Measurements from ENCODE around the gene SLC9A9. TPM values are rescaled to one million over a fixed set of nuclear protein-coding genes. Genes with fewer than 3 reads are reported as not detected.
"Not testable (repeated sequence)": the region's sequence is repeated elsewhere in the genome, so short reads cannot be mapped to it uniquely, and the experiment has no call there.

Gene SLC9A9
- total RNA-seq, 2 donors from 2014 or later, result 7.9 to 17.0 TPM

- intact Hi-C loops (cut with DNase I), result no loop called here
- ATAC-seq (peak; percentile 21 to 64), DNase-seq (peak; percentile 54)
Measured at GRCh38 chr3:143307613-143308183, 540.6 kb downstream of the SLC9A9 start.

GRCh38 chr3:143306407-143306806 is 541.9 kb downstream of the SLC9A9 start:
- intact Hi-C loops (cut with DNase I), result no loop called here
- DNase-seq (no peak), ATAC-seq (no peak)

- intact Hi-C loops (cut with DNase I), result no loop called here
- DNase-seq, result peak; percentile 72
- peak; percentile 73 to 86 for ATAC-seq
Measured at GRCh38 chr3:143302638-143303171, 545.6 kb downstream of the SLC9A9 start.

- ATAC-seq (no peak), DNase-seq (no peak)
- intact Hi-C loops (cut with DNase I), result no loop called here
Measured at GRCh38 chr3:143301031-143301901, 547.0 kb downstream of the SLC9A9 start.

GRCh38 chr3:143298886-143299535 is 549.3 kb downstream of the SLC9A9 start:
- intact Hi-C loops (cut with DNase I), result no loop called here
- DNase-seq (no peak), ATAC-seq (no peak)

- ATAC-seq, result no peak
- intact Hi-C loops (cut with DNase I), result no loop called here
- DNase-seq, result no peak
Measured at GRCh38 chr3:143298380-143298779, 549.9 kb downstream of the SLC9A9 start.

GRCh38 chr3:143295201-143296080 is 552.8 kb downstream of the SLC9A9 start:
- DNase-seq (no peak), ATAC-seq (no peak)
- intact Hi-C loops (cut with DNase I), result no loop called here

GRCh38 chr3:143294188-143294587 is 554.1 kb downstream of the SLC9A9 start:
- DNase-seq (no peak), ATAC-seq (no peak)
- intact Hi-C loops (cut with DNase I), result no loop called here

GRCh38 chr3:143291836-143292447 is 556.3 kb downstream of the SLC9A9 start:
- no peak for DNase-seq
- intact Hi-C loops (cut with DNase I), result no loop called here

GRCh38 chr3:143288944-143289343 is 559.3 kb downstream of the SLC9A9 start:
- ATAC-seq, result no peak
- intact Hi-C loops (cut with DNase I), result no loop called here

More at GRCh38 chr3:143291836-143292447, 556.3 kb downstream of the SLC9A9 start:
- ATAC-seq, result peak; percentile 27 to 47

GRCh38 chr3:143287403-143287802 is 560.9 kb downstream of the SLC9A9 start:
- ATAC-seq, result no peak
- DNase-seq, result no peak
- intact Hi-C loops (cut with DNase I), result no loop called here

More at GRCh38 chr3:143288944-143289343, 559.3 kb downstream of the SLC9A9 start:
- no peak for DNase-seq

- DNase-seq (no peak), ATAC-seq (no peak)
- intact Hi-C loops (cut with DNase I), result no loop called here
Measured at GRCh38 chr3:143286392-143287010, 561.8 kb downstream of the SLC9A9 start.

GRCh38 chr3:143283432-143284128 is 564.7 kb downstream of the SLC9A9 start:
- intact Hi-C loops (cut with DNase I), result no loop called here
- DNase-seq (no peak), ATAC-seq (no peak)

- ATAC-seq (no peak), DNase-seq (no peak)
- intact Hi-C loops (cut with DNase I), result no loop called here
Measured at GRCh38 chr3:143280984-143281383, 567.3 kb downstream of the SLC9A9 start.

GRCh38 chr3:143279567-143279966 is 568.7 kb downstream of the SLC9A9 start:
- intact Hi-C loops (cut with DNase I); DNase-seq; ATAC-seq: not testable (repeated sequence)

GRCh38 chr3:143278721-143279120 is 569.5 kb downstream of the SLC9A9 start:
- intact Hi-C loops (cut with DNase I), result no loop called here
- DNase-seq, result no peak
- no peak for ATAC-seq

- no peak for ATAC-seq
- DNase-seq, result no peak
- intact Hi-C loops (cut with DNase I), result no loop called here
Measured at GRCh38 chr3:143277531-143277930, 570.7 kb downstream of the SLC9A9 start.
